HEK293 (cell line): ENCODE data around the gene CSMD2.

Experiments used
- CTCF ChIA-PET: fragments of 350-600 bp; formaldehyde crosslinking; extraction: SDS; loops from one replicate; lab custom pipeline; 2021; ENCODE audit warnings: antibody characterized with exemption; lab: Yijun Ruan, JAX
- POLR2A ChIA-PET: fragments of 300-600 bp; formaldehyde crosslinking; extraction: SDS; loops from one replicate; lab custom pipeline; 2020; ENCODE audit warnings: antibody characterized with exemption, inconsistent platforms; lab: Yijun Ruan, JAX
- H3K27ac ChIP-seq: fragments of 200-500 bp; sonication (Bioruptor generic); 2 replicates; pipeline ENCODE4 v1.5.1; 2014; ENCODE audit warnings: low read depth, low read length, control low read depth, inconsistent platforms; ENCODE audit errors: extremely low read depth
- H3K36me3 ChIP-seq, 2 experiments: fragments of 200-500 bp in 1 of 2; sonication (Bioruptor generic) in 1 of 2; 1 replicate in 1 of 2; 2 replicates in 1 of 2; pipeline ENCODE4 v1.5.1; 2014 to 2017; ENCODE audit warnings: inconsistent platforms in 2 of 2, low read length in 2 of 2; ENCODE audit not compliant: control insufficient read depth in 2 of 2, insufficient read depth in 1 of 2
- H3K4me1 ChIP-seq: fragments of 200-500 bp; sonication (Bioruptor generic); 2 replicates; pipeline ENCODE4 v1.5.1; 2014; ENCODE audit warnings: mild to moderate bottlenecking, low read length, inconsistent platforms; ENCODE audit not compliant: control insufficient read depth, insufficient read depth
- H3K4me3 ChIP-seq: 2 replicates; pipeline ENCODE4 v1.5.1; 2011; ENCODE audit warnings: low read depth, mild to moderate bottlenecking, control low read depth, low read length, moderate library complexity
- H3K9me3 ChIP-seq: fragments of 200-500 bp; sonication (Bioruptor generic); 2 replicates; pipeline ENCODE4 v1.5.1; 2014; ENCODE audit warnings: low read depth, low read length, inconsistent platforms; ENCODE audit not compliant: control insufficient read depth, insufficient read depth
- ATF2 ChIP-seq: fragments of 450-650 bp; formaldehyde crosslinking; IDR thresholded peaks from 2 replicates; pipeline ENCODE4 v1.5.1; 2016; ENCODE audit warnings: missing biosample characterization, missing genetic modification characterization, low read depth
- BCL11B ChIP-seq: fragments of 450-650 bp; formaldehyde crosslinking; IDR thresholded peaks from 2 replicates; pipeline ENCODE4 v1.5.1; 2016; ENCODE audit warnings: low read depth, missing biosample characterization, missing genetic modification characterization
- GLI2 ChIP-seq: fragments of 450-650 bp; formaldehyde crosslinking; IDR thresholded peaks from 2 replicates; pipeline ENCODE4; 2017; ENCODE audit warnings: missing biosample characterization, missing genetic modification characterization, low read depth, borderline replicate concordance
- HOXC10 ChIP-seq: sonication (generic); formaldehyde crosslinking; IDR thresholded peaks from 2 replicates; pipeline ENCODE4 v1.8.1; 2023; ENCODE audit warnings: mild to moderate bottlenecking, missing genetic modification reagents
- OVOL3 ChIP-seq: fragments of 450-650 bp; formaldehyde crosslinking; IDR thresholded peaks from 2 replicates; pipeline ENCODE4 v1.5.1; 2016; ENCODE audit warnings: missing biosample characterization, missing genetic modification characterization
- SCRT1 ChIP-seq: fragments of 450-650 bp; formaldehyde crosslinking; IDR thresholded peaks from 2 replicates; pipeline ENCODE4 v1.5.1; 2016; ENCODE audit warnings: missing biosample characterization, missing genetic modification characterization, borderline replicate concordance
- ZBTB20 ChIP-seq: fragments of 450-650 bp; formaldehyde crosslinking; IDR thresholded peaks from 2 replicates; pipeline ENCODE4 v1.5.1; 2016; ENCODE audit warnings: missing biosample characterization, missing genetic modification characterization
- ZBTB26 ChIP-seq: fragments of 450-650 bp; formaldehyde crosslinking; optimal IDR thresholded peaks from 2 replicates; pipeline ENCODE3; 2016; ENCODE audit warnings: missing biosample characterization, mild to moderate bottlenecking, missing genetic modification characterization
- ZBTB48 ChIP-seq: fragments of 450-650 bp; formaldehyde crosslinking; IDR thresholded peaks from 2 replicates; pipeline ENCODE4 v1.5.1; 2016; ENCODE audit warnings: missing biosample characterization, missing genetic modification characterization
- ZFHX2 ChIP-seq: fragments of 450-650 bp; formaldehyde crosslinking; conservative IDR thresholded peaks from 2 replicates; pipeline ENCODE4 v1.5.1; 2016; ENCODE audit warnings: missing biosample characterization, missing genetic modification characterization
- ZFP37 ChIP-seq: fragments of 450-650 bp; formaldehyde crosslinking; IDR thresholded peaks from 2 replicates; pipeline ENCODE4 v1.5.1; 2016; ENCODE audit warnings: missing biosample characterization, missing genetic modification characterization
- ZNF10 ChIP-seq: fragments of 450-650 bp; formaldehyde crosslinking; IDR thresholded peaks from 2 replicates; pipeline ENCODE4 v1.5.1; 2017; ENCODE audit warnings: missing biosample characterization, missing genetic modification characterization
- ZNF23 ChIP-seq: fragments of 450-650 bp; formaldehyde crosslinking; IDR thresholded peaks from 2 replicates; pipeline ENCODE4 v1.5.1; 2016; ENCODE audit warnings: missing biosample characterization, missing genetic modification characterization, borderline replicate concordance
- ZNF239 ChIP-seq: fragments of 450-650 bp; formaldehyde crosslinking; IDR thresholded peaks from 2 replicates; pipeline ENCODE4 v1.5.1; 2016; ENCODE audit warnings: missing biosample characterization, missing genetic modification characterization
- ZNF248 ChIP-seq: fragments of 450-650 bp; formaldehyde crosslinking; IDR thresholded peaks from 2 replicates; pipeline ENCODE4 v1.5.1; 2017; ENCODE audit warnings: missing biosample characterization, missing genetic modification characterization
- ZNF26 ChIP-seq: fragments of 450-650 bp; formaldehyde crosslinking; IDR thresholded peaks from 2 replicates; pipeline ENCODE4 v1.5.1; 2016; ENCODE audit warnings: missing biosample characterization, missing genetic modification characterization
- ZNF335 ChIP-seq: fragments of 450-650 bp; formaldehyde crosslinking; conservative IDR thresholded peaks from 2 replicates; pipeline ENCODE4 v1.5.1; 2016; ENCODE audit warnings: missing biosample characterization, missing genetic modification characterization
- ZNF350 ChIP-seq: fragments of 450-650 bp; formaldehyde crosslinking; IDR thresholded peaks from 2 replicates; pipeline ENCODE4 v1.5.0; 2017; ENCODE audit warnings: missing biosample characterization, mild to moderate bottlenecking, missing genetic modification characterization
- ZNF404 ChIP-seq: fragments of 450-650 bp; formaldehyde crosslinking; IDR thresholded peaks from 2 replicates; pipeline ENCODE4 v1.5.1; 2017; ENCODE audit warnings: missing biosample characterization, missing genetic modification characterization
- ZNF513 ChIP-seq: fragments of 450-650 bp; IDR thresholded peaks from 2 replicates; pipeline ENCODE4 v1.5.1; 2018; ENCODE audit warnings: missing biosample characterization, missing genetic modification characterization
- ZNF571 ChIP-seq: fragments of 450-650 bp; formaldehyde crosslinking; IDR thresholded peaks from 2 replicates; pipeline ENCODE4 v1.5.0; 2017; ENCODE audit warnings: missing biosample characterization, missing genetic modification characterization
- ZNF600 ChIP-seq: fragments of 450-650 bp; formaldehyde crosslinking; IDR thresholded peaks from 2 replicates; pipeline ENCODE4 v1.5.1; 2016; ENCODE audit warnings: missing biosample characterization, missing genetic modification characterization
- ZNF658 ChIP-seq: fragments of 450-650 bp; formaldehyde crosslinking; IDR thresholded peaks from 2 replicates; pipeline ENCODE4; 2016; ENCODE audit warnings: missing biosample characterization, missing genetic modification characterization
- ZNF792 ChIP-seq: fragments of 450-650 bp; formaldehyde crosslinking; IDR thresholded peaks from 2 replicates; pipeline ENCODE4 v1.5.1; 2016; ENCODE audit warnings: missing biosample characterization, missing genetic modification characterization
- ZSCAN30 ChIP-seq: fragments of 450-650 bp; IDR thresholded peaks from 2 replicates; pipeline ENCODE4 v1.5.1; 2018; ENCODE audit warnings: missing biosample characterization, mild to moderate bottlenecking, missing genetic modification characterization, moderate library complexity

Gene CSMD2

GRCh38 chr1:33650708-33651107 lies 514.3 kb downstream of the CSMD2 start:
- ChIA-PET CTCF (interaction anchor here (0.6 kb wide), 1 partner anchor 1031 kb away, joined by 6 read pairs; no protein-coding TSS in a partner anchor), POLR2A (no interaction called here)
- no peaks in the 10 kb centered on the region for H3K9me3 ChIP-seq
- no peaks in the 10 kb centered on the region for H3K36me3 ChIP-seq
- TF ChIP-seq ZNF239 (tag by site-specific recombination) (no peak), ZNF248 (no peak), ZNF792 (tag by site-specific recombination) (no peak), ZBTB26 (no peak), ZNF23 (no peak), ZNF26 (tag by site-specific recombination) (no peak), ZBTB20 (tag by site-specific recombination) (no peak), BCL11B (tag by site-specific recombination) (no peak)
- H3K4me3 ChIP-seq: no peak overlapping the region
- no peak overlapping the region for H3K27ac ChIP-seq
- H3K4me1 ChIP-seq: no peaks in the 10 kb centered on the region

GRCh38 chr1:33649759-33650158 lies 515.3 kb downstream of the CSMD2 start:
- CTCF ChIA-PET: interaction anchor here (0.6 to 6.0 kb wide), 2 partner anchors 16 to 124 kb away, joined by 3 to 47 read pairs; no protein-coding TSS in a partner anchor

GRCh38 chr1:33643216-33643615 lies 521.8 kb downstream of the CSMD2 start:
- TF ChIP-seq ZNF10 (tag by site-specific recombination) (no peak), ATF2 (tag by site-specific recombination) (no peak), ZFHX2 (no peak), ZFP37 (no peak), ZNF335 (no peak), HOXC10 (CRISPR knock-in tag) (no peak), ZNF513 (tag by site-specific recombination) (no peak), ZNF404 (tag by site-specific recombination) (no peak), ZNF571 (tag by site-specific recombination) (no peak)
- TF ChIP-seq, all 188 proteins: peak for 0
- ChIA-PET CTCF (no interaction called here), POLR2A (no interaction called here)
- Histone ChIP-seq H3K36me3 (no peaks in the 10 kb centered on the region), H3K4me3 (no peak overlapping the region), H3K4me1 (no peaks in the 10 kb centered on the region), H3K9me3 (no peaks in the 10 kb centered on the region), H3K27ac (no peak overlapping the region)

More at GRCh38 chr1:33649759-33650158, 515.3 kb downstream of the CSMD2 start:
- Histone ChIP-seq H3K4me3 (no peak overlapping the region), H3K4me1 (no peaks in the 10 kb centered on the region), H3K36me3 (no peaks in the 10 kb centered on the region), H3K9me3 (no peaks in the 10 kb centered on the region), H3K27ac (no peak overlapping the region)
- TF ChIP-seq ZNF658 (tag by site-specific recombination): no peak
- TF ChIP-seq ZBTB48 (tag by site-specific recombination): no peak
- no peak for TF ChIP-seq ZNF600 (tag by site-specific recombination)
- no peak for TF ChIP-seq ZSCAN30 (tag by site-specific recombination)
- TF ChIP-seq GLI2 (tag by site-specific recombination): no peak
- no peak for TF ChIP-seq ZNF350 (tag by site-specific recombination)
- TF ChIP-seq SCRT1 (tag by site-specific recombination): no peak
- no peak for TF ChIP-seq OVOL3 (tag by site-specific recombination)
- POLR2A ChIA-PET: no interaction called here
